ENCODE results near the gene DNMT3L.
"Not testable (repeated sequence)": the region's sequence is repeated elsewhere in the genome, so short reads cannot be mapped to it uniquely, and the experiment has no call there.

Gene DNMT3L

DNA sequence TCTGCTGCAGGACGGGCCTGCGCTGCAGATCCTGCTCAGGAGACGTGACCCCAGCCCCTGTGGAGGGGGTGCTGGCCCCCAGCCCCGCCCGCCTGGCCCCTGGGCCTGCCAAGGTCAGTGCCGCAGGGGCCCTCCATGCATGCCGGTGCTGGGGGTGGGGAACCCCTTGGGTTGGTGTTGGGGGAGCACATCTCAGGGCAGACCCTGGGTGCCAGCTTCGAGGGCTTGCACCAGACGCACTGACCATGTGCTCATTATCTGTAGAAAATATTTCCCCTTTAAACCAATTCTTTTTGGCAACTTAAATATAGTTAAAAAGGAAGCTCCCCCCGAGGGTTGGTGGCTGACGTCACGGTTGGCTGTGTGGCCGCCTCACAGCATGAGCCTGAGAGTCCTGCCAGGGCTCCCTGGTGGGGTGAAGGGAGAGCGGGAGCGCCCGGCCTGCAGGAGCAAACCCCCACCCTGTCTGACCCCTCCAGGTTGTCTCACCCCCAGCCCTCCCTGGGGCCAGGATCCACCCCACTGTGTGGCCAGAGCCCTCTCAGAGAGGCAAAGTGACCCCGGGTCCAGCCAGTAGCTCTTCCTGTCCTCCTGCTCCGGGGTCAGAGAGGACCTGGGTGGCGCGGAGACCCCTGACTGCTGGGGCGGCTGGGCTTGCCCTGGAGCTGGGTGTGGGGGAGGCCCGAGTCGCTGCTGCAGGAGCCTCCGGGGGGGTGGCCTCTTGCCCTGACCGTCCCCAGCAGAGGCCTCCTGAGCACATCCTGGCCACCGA lies 32.9 kb upstream of the DNMT3L start:
- no peak for DNase-seq

DNA sequence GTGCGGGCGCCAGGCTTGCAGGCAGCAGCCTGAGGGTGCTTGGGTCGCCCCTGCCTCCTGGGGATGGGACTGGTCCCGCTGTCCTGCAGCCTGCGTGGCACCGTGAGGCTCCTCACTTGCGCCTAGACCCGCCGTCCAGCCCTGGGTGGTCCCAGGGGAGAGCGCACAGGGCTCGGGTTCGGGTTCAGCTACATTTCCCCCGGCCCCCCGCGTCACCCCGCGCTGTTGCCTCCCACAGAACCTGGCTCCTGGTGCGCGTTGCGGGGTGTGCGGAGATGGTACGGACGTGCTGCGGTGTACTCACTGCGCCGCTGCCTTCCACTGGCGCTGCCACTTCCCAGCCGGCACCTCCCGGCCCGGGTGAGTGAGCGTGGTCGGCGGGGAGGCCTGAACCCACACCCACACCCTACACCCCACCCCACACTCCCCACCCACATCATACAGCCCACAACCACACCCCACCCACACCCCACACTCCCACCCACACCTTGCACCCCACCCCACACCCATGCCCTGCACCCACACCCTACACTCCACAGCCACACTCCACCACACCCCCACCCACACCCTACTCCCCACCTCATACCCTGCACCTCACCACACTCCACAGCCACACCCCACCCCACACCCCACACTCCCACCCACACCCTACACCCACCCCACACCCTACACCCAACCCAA lies 32.0 kb upstream of the DNMT3L start:
- DNase-seq = no peak

DNA sequence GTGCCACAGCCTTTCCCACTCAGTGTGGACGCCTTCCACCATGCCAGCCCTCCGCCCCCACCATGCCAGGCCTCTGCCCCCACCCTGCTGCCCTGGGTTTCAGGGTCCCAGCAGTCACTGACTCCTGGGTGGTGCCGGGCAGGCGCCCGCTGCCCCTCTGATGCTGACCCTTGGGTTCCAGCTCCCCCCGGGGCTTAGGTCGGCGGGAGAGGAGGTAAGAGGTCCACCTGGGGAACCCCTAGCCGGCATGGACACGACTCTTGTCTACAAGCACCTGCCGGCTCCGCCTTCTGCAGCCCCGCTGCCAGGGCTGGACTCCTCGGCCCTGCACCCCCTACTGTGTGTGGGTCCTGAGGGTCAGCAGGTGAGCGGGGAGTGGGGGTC lies 31.1 kb upstream of the DNMT3L start:
- DNase-seq = no peak

DNA sequence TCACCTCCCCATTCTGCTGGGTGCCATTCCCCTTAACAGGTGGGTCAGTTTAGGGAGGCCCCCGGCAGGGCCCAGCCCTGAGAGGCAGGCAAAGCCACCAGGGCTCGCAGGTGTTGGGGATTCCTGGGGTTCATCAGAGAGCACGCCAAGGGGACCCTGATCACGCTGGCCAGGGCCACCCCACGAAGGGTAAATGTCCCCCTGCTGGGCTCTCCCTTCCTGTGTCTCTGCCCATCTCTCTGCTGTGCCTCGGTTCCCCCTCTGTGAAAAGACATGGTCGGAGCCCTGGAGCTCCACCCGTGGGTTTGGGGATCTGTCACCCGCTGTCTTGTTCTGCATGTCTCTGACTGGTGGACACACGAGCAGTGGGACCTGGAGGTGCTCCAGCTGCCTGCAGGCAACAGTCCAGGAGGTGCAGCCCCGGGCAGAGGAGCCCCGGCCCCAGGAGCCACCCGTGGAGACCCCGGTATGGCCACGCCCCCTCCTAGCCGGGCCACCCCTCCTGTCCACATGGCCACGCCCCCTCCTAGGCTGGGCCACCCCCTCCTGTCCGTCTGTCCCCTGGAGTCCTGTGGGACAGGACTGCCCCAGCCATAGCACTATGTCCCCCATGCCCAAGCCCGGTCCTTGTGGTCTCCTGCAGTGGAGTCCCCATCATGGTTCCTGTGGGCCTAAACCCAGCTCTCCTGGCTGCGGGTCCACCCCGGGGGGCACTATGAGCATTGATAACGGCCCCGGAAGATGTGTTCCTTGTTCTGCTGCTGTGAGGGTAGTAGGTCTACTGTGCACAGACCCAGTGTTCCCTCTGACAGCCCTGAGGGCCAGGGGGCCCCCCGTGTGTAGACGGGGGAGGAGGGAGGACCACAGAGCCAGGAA lies 30.5 kb upstream of the DNMT3L start:
- no peak for DNase-seq

DNA sequence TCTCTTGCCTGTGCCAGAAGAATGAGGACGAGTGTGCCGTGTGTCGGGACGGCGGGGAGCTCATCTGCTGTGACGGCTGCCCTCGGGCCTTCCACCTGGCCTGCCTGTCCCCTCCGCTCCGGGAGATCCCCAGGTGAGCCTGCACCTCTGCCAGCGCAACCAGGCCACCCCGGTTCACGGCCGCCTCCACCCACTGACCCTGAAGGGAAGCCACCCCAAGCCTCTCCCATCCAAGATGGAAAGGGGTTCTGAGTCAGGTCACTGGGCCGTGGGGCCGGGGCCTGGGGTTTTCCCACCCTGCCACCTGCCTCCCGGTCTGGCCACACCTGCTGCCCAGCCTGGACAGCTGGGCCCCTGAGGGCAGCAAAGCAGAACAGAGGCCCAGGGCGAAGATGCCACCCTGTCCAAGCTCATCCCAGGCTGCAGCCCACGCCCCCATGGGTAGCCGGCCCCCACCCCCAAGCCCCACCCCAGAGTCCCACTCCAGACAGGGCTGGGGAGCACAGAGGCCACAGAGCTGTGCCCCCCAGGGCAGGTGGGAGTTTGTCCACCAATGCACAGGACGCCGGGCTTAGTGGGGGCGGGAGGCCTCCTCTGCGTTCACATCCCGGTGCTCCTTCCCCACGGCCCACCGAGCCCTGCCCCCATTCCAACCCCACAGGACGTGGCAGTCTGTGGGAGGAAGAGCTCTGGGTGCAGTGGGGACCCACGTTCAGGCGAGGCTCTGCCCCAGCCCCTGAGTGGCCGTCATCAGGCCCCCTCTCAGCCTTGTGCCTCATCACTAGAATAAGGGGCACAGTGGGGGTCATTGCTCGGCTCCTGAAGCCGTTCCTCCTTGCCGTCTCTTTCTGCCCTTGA lies 29.6 kb upstream of the DNMT3L start:
- DNase-seq = no peak

DNA sequence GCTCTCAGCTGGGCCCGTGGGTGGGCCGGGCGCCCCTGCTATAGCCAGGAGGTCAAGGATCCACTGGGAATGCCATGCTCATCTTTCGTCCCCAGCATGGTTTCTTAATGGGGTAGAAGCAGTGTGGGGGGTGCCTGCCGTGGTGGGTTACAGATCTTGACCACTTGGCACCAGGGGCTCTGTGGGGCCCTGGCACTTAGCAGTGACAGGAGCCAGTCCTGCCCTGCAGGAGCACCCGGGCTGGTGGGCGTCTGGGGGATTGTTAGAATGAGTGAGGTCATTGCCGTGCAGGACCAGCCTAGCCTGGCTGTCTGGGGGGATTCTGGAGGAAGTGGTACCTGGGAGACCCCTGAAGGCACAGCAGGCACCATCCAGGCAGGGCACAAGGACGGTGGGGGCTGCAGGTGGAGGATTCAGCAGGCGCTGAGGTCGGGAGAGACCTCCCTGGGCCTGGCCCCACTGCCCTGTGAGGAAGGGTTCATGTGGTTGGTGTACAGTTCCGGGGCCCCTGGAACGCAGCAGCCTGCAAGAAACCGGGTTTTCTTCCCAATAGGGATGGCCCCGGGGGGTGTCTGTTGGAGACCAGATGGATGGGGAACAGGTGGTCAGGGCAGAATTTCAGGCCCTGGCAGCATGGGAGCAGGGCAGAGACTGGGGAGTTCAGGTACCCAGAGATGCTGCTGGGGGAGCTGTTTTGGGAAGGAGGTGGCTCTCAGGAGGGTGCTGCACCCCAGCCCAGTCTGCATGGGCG lies 28.8 kb upstream of the DNMT3L start:
- DNase-seq = no peak

DNA sequence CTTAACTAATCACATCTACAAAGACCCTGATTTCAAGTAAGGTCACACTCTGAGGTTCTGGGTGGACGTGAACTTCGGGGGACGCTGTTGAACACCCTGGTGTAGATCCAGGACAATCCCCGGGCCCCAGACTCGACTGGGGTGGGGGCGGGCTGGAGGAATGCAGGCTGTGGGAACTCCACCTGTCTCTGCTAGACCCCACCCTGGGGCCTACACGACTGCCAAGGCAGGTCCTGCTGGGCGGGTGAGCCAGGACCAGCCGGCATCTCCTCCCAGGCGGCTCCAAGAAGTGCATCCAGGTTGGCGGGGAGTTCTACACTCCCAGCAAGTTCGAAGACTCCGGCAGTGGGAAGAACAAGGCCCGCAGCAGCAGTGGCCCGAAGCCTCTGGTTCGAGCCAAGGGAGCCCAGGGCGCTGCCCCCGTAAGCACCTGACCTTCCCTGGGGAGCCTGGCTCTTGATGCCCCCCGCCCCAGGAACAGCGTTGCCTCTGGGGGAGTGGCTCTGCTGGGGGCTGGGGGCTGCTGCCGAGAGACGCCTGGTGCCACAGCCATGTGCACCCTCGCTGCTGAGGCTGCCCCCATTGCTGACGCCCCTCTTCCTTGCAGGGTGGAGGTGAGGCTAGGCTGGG lies 27.8 kb upstream of the DNMT3L start:
- DNase-seq = no peak

DNA sequence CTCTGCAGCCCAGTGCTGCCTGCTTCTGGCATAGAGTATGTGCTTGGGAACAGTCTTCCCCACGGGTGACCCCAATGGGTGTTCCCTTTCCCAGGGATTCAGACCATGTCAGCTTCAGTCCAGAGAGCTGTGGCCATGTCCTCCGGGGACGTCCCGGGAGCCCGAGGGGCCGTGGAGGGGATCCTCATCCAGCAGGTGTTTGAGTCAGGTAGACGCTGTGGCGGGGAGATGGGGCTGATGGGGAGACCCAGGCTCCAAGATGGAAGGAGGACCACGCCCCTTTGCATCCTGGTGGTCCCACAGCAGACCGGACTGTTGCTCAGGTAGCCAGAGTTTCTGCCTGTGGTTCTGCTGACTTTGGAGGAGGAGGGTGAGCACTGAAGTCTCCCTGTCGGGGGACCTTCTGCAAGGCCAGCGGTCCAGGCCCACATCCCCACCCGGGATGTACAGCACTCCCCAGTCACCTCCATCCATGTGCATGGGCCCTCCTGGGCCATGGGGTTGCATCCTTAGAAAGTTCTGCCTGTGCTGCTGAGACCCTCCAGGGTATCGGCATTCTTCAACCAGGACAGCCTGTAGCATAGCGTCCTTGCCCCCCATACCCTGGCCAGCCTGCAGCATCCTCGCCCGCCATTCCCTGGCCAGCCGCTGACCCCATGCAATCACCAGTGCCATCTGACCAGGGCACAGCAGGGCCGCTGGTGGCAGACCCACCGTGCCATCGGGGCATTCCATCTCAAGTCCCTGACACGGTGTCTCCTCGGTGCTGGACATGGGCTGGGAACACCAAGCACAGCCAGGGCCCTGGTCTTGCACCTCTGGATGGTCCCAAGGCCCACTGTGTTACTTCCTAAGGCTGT lies 26.8 kb upstream of the DNMT3L start:
- DNase-seq = no peak

DNA sequence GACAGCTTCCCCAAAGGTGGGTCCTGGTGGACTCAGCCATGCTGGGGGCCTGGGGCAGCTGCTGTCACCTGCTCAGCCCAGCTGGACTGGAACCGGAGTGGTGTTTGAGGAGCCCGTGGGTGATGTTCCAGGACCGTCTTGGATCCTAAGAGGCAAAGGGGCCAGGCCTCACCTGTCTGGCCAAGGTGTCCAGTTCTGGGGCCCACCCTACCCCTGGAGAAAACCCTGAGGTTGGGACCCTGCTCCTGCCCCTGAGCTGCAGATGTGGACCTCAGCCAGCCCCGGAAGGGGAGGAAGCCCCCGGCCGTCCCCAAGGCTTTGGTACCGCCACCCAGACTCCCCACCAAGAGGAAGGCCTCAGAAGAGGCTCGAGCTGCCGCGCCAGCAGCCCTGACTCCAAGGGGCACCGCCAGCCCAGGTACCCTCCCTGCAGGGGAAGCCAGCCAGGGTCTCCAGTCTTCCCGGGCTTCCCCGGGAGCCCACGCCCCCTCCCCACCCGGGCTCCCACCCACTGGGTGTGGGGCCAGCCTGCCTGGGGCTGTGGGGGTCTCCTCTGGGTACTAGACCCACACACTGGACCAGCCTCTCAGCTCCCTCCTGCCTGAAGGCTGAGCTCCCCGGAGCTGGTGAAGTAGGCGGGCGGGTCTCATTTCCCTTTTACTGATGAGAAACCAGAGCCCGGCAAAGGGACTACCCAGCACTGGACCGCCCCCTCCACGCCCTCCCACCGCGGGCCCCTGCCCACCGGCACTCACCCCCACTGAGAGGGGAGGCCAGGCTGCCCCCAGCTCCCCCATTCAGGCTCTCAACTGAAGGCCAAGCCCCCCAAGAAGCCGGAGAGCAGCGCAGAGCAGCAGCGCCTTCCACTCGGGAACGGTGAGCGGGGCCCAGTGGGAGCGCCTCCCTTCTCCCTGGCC lies 25.3 kb upstream of the DNMT3L start:
- no peak for DNase-seq

DNA sequence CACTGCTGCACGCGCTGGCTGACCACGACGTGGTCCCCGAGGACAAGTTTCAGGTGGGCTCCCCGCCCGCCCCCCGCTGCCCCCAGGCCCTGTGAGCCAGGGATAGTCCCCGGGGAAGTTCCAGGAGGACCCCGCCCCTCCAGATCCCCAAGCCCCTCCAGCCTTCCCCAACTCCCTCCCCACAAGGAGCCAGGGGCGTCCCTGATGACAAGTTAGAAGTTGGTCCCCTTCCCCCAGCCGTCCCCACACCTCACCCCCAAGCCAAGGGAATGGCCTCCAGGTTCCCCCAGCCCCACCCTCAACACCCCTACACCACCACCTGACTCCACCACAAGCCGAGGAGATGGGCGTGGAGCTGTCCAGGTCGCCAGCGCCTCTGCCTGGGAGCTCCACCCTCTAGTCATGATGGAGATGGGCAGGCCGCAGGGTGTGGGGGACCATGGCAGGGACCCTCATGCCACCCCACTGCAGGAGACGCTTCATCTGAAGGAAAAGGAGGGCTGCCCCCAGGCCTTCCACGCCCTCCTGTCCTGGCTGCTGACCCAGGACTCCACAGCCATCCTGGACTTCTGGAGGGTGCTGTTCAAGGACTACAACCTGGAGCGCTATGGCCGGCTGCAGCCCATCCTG lies 24.5 kb upstream of the DNMT3L start:
- DNase-seq = no peak

DNA sequence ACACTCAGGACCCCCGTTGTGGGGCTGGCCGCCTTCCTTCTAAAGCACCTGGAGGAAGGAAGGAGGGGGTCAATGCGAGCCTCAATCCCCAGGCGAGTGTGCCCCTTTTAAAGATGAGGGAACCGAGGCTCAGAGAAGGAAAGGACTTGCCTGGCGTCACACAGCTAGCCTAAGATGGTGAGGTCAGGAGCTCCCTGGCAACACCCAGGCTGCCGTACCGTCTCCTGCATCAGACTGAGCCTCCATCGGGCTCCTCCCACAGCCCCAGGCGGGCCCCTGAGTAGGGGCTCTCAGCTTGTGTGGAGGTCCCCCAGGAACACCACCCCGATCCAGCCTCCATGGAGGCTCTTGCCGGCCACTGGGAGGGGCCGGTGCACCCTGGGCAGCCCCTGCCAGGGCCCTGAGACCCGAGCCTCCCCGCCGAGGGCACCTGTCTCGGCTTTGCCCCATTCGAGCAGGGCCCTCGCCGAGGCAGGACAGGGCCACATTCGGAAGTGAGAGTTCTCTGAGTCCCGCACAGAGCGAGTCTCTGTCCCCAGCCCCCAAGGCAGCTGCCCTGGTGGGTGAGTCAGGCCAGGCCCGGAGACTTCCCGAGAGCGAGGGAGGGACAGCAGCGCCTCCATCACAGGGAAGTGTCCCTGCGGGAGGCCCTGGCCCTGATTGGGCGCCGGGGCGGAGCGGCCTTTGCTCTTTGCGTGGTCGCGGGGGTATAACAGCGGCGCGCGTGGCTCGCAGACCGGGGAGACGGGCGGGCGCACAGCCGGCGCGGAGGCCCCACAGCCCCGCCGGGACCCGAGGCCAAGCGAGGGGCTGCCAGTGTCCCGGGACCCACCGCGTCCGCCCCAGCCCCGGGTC lies 23.7 kb upstream of the DNMT3L start, which contains the start of gene AIRE:
Gene AIRE, plus strand, starts transcription at position 739 of the 855 bp plus-strand sequence. CDS start 131 bp downstream, outside the sequence.
- no peak for DNase-seq

DNA sequence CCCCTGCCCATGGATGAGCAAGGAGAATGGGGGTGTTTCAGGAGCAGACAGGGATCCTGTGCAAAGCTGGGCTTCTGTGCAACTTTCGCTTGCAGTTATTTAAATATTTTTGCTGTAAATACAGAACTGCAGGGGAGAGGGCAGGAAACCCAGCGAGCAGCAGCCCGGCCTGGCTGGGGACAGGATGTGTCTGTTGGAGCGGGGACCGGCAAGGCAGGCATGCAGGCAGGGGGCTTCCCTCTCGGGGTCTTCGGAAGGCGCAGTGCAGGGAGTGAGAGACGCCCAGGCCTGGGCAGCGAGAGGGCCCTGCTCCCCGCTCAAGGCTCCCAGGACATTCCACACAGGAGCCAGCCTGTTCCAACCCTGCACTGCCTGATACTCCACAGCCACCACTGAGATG lies 22.3 kb upstream of the DNMT3L start:
- DNase-seq = no peak

DNA sequence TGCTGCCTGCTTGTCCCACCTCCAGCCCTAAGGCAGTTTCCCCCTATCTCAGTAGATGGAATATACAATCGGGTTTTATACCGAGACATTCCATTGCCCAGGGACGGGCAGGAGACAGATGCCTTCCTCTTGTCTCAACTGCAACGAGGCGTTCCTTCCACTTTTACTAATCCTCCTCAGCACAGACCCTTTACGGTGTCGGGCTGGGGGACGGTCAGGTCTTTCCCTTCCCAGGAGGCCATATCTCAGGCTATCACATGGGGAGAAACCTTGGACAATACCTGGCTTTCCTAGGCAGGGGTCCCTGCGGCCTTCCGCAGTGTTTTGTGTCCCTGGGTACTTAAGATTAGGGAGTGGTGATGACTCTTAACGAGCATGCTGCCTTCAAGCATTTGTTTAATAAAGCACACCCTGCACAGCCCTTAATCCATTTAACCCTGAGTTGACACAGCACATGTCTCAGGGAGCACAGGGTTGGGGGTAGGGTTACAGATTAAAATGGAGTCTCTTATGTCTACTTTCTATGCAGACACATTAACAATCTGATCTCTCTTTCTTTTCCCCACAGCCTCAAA lies 21.6 kb upstream of the DNMT3L start:
- not testable (repeated sequence) for DNase-seq

DNA sequence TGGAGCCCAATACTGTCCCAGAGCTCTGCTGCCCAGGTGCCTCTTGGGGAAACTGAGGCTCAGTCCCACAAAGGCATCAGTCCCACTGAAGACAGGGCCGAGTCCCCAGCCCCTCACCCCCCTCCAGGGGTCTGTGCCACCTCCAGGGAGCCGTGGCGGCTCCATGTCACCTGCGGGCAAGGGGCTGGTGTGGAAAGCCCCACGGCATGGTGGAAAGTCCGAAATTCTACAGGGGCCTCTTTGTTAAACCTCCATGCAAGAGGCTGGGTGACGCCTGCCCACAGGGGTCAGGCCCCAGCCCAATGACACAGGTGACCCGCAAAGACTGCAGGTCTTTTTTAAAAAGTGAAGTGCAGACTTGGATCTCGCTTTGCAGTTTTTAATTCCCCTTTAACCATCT lies 20.7 kb upstream of the DNMT3L start:
- DNase-seq = no peak

DNA sequence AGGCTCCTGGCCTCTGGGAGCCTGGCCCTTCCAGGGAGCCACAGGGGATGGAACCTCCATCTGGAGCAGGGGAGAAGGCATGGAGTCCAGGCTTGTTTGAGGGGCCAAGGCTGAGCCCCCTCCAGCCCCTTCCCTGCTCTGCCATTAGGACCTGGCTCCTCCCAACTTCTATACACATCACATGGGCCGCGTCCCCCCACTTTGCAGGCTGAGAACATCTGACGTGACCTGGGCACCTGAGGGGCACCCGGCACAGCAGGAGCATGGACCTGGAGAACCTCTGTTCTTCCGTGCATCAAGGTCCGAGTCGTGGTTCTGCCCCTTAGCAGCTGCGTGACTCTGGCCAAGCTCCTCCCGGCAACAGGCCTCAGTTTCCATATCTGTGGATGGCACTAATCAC lies 20.1 kb upstream of the DNMT3L start:
- no peak for DNase-seq

DNA sequence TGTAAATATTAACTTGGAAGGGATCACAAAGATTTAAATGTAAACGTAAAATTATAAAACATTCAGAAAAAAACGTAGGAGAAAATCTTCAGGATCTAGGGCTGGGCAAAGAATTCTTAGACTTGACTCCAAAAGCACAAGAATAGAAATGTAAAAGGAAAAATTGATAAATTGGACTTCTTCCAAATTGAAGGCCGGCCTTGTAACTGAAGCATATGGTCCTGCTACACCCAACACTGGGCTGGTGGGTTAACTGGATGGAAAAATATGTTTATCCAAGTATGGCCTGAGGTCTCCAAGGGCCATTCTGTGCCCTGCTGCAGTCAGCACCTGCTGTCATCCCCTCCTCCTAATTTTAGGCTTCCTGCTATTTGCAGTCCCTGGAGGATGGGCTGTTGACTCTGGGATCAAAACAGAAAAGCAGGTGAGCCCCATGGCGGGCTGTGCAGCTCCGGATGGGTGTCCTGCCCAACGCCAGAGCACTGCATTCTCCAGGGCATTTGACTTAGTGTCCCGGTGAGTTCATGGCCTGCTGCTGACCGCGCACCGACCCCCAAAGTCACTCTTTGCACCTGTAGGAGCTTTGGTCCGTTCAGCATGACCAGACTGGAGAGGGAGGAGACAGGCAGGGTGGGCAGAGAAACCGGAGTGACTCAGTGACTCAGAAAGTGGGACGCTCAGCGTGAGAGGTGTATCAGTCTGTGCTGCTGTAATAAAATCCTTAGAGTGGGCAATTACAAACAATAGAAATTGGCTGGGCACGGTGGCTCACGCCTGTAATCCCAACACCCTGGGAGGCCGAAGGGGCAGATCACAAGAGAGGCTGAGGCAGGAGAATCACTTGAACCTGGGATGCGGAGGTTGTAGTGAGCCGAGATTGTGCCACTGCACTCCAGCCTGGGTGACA lies 17.9 kb upstream of the DNMT3L start:
- peak; percentile 34 for DNase-seq
